ENCODE data around the gene POM121L12. TPM values are rescaled to one million over a fixed set of nuclear protein-coding genes. Genes with fewer than 3 reads are reported as not detected.

Gene POM121L12
- under 1 TPM in 1 of 8 experiments, not detected in 7; 0.52 TPM for total RNA-seq

- no peak for ATAC-seq (replicated peaks in 6 of 8)
- in situ Hi-C loops (cut with MboI; ENCODE audit: low pct_unique_long_range_greater_than_20kb in 2 of 9, low sequenced_read_pairs in 9 of 9, unreplicated experiment in 9 of 9), result no loop called here
- WGBS, 10 experiments, result 95 to 96% methylated on average over 4 to 8 of the region's 59 CpGs; no CpG with 5 or more reads in 8 of the 10 experiments
Observed at GRCh38 chr7:53035499-53036412, at the start of gene POM121L12. TSS of gene POM121L12 (plus strand) at chr7:53035633. CDS start at chr7:53035672, 39 bp downstream.

GRCh38 chr7:52992001-52992400, 43.4 kb upstream of the POM121L12 start:
- H3K27ac ChIP-seq, result no peak overlapping the region
- no peaks in the 10 kb centered on the region for H3K4me1 ChIP-seq (replicated peaks in 1 of 2)
- ATAC-seq (replicated peaks in 6 of 8), result no peak
- in situ Hi-C loops (cut with MboI; ENCODE audit: low pct_unique_long_range_greater_than_20kb in 2 of 9, low sequenced_read_pairs in 9 of 9, unreplicated experiment in 9 of 9), result no loop called here
- no peak overlapping the region for H3K4me3 ChIP-seq

More at GRCh38 chr7:53035499-53036412, at the start of gene POM121L12:
- Histone ChIP-seq H3K4me1 (replicated peaks in 1 of 2) (peaks cover 0 to 3% of the 10 kb centered on the region in 2 donors), H3K27ac (no peak within 1 kb of the TSS), H3K4me3 (no peak within 1 kb of the TSS)

- in situ Hi-C loops (cut with MboI; ENCODE audit: low pct_unique_long_range_greater_than_20kb in 2 of 9, low sequenced_read_pairs in 9 of 9, unreplicated experiment in 9 of 9), result no loop called here
Observed at GRCh38 chr7:52992479-52993162, 42.8 kb upstream of the POM121L12 start.

GRCh38 chr7:52995676-52996075, 39.8 kb upstream of the POM121L12 start:
- in situ Hi-C loops (cut with MboI; ENCODE audit: low pct_unique_long_range_greater_than_20kb in 2 of 9, low sequenced_read_pairs in 9 of 9, unreplicated experiment in 9 of 9), result no loop called here
- Histone ChIP-seq H3K4me1 (replicated peaks in 1 of 2) (no peaks in the 10 kb centered on the region), H3K27ac (no peak overlapping the region), H3K4me3 (no peak overlapping the region)
- WGBS, 10 experiments, result 0 to 82% (median 39%) methylated on average over 1 of the region's 1 CpG; no CpG with 5 or more reads in 2 of the 10 experiments
- no peak for ATAC-seq (replicated peaks in 6 of 8)

More at GRCh38 chr7:52992479-52993162, 42.8 kb upstream of the POM121L12 start:
- Histone ChIP-seq H3K27ac (no peak overlapping the region), H3K4me3 (no peak overlapping the region), H3K4me1 (replicated peaks in 1 of 2) (no peaks in the 10 kb centered on the region)
- no peak for ATAC-seq (replicated peaks in 6 of 8)
- WGBS, 10 experiments, result 3 to 100% (median 72%) methylated on average over 1 to 4 of the region's 4 CpGs; no CpG with 5 or more reads in 2 of the 10 experiments

- ATAC-seq (replicated peaks in 6 of 8), result peak in 1 of 8 experiments; percentile 32
- H3K4me1 ChIP-seq (replicated peaks in 1 of 2), result no peaks in the 10 kb centered on the region
- 0 to 70% (median 10%) methylated on average over 1 to 3 of the region's 3 CpGs; no CpG with 5 or more reads in 3 of the 10 experiments for WGBS, 10 experiments
- in situ Hi-C loops (cut with MboI; ENCODE audit: low pct_unique_long_range_greater_than_20kb in 2 of 9, low sequenced_read_pairs in 9 of 9, unreplicated experiment in 9 of 9), result no loop called here
- no peak overlapping the region for H3K27ac ChIP-seq
- H3K4me3 ChIP-seq, result no peak overlapping the region
Observed at GRCh38 chr7:53001221-53001620, 34.2 kb upstream of the POM121L12 start.

- WGBS, 10 experiments, result 0 to 100% (median 70%) methylated on average over 1 to 6 of the region's 7 CpGs
Observed at GRCh38 chr7:53002389-53002788, 33.0 kb upstream of the POM121L12 start.

GRCh38 chr7:53003653-53004445, 31.6 kb upstream of the POM121L12 start:
- ATAC-seq (replicated peaks in 6 of 8), result no peak
- no peaks in the 10 kb centered on the region for H3K4me1 ChIP-seq (replicated peaks in 1 of 2)
- 30 to 96% (median 55%) methylated on average over 1 to 10 of the region's 29 CpGs; no CpG with 5 or more reads in 6 of the 10 experiments for WGBS, 10 experiments
- no peak overlapping the region for H3K4me3 ChIP-seq
- in situ Hi-C loops (cut with MboI; ENCODE audit: low pct_unique_long_range_greater_than_20kb in 2 of 9, low sequenced_read_pairs in 9 of 9, unreplicated experiment in 9 of 9), result no loop called here
- H3K27ac ChIP-seq, result no peak overlapping the region

More at GRCh38 chr7:53002389-53002788, 33.0 kb upstream of the POM121L12 start:
- in situ Hi-C loops (cut with MboI; ENCODE audit: low pct_unique_long_range_greater_than_20kb in 2 of 9, low sequenced_read_pairs in 9 of 9, unreplicated experiment in 9 of 9), result no loop called here
- H3K27ac ChIP-seq, result no peak overlapping the region
- H3K4me3 ChIP-seq, result no peak overlapping the region
- ATAC-seq (replicated peaks in 6 of 8), result no peak
- H3K4me1 ChIP-seq (replicated peaks in 1 of 2), result no peaks in the 10 kb centered on the region

GRCh38 chr7:53013925-53014324, 21.5 kb upstream of the POM121L12 start:
- in situ Hi-C loops (cut with MboI; ENCODE audit: low pct_unique_long_range_greater_than_20kb in 2 of 9, low sequenced_read_pairs in 9 of 9, unreplicated experiment in 9 of 9), result no loop called here
- WGBS, 10 experiments, result 33 to 92% (median 60%) methylated on average over 1 to 2 of the region's 2 CpGs; no CpG with 5 or more reads in 1 of the 10 experiments
- H3K27ac ChIP-seq, result no peak overlapping the region
- H3K4me1 ChIP-seq (replicated peaks in 1 of 2), result no peaks in the 10 kb centered on the region
- peak in 1 of 8 experiments; percentile 66 for ATAC-seq (replicated peaks in 6 of 8)
- H3K4me3 ChIP-seq, result no peak overlapping the region

DNA sequence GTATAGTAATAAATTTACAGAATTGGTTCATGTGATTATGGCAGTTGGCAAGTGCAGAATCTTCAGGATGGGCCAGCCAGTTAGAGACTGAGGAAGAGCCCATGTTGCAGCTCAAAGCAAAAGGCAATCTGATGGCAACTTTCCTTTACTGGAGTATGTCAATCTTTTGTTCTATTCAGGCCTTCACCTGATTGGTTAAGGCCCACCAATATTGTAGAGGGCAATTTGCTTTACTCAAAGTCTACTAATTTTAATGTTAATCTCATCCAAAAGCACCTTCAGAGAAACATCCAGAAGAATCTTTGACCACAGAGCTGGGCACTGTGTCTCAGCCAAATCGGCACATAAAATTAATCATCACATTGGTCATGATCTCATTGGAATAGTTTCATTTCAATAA, 20.0 kb upstream of the POM121L12 start:
- WGBS, 10 experiments, result 0 to 100% (median 86%) methylated on average over 1 of the region's 1 CpG; no CpG with 5 or more reads in 4 of the 10 experiments
- Histone ChIP-seq H3K4me1 (replicated peaks in 1 of 2) (no peaks in the 10 kb centered on the region), H3K27ac (no peak overlapping the region), H3K4me3 (no peak overlapping the region)
- no peak for ATAC-seq (replicated peaks in 6 of 8)
- in situ Hi-C loops (cut with MboI; ENCODE audit: low pct_unique_long_range_greater_than_20kb in 2 of 9, low sequenced_read_pairs in 9 of 9, unreplicated experiment in 9 of 9), result no loop called here

DNA sequence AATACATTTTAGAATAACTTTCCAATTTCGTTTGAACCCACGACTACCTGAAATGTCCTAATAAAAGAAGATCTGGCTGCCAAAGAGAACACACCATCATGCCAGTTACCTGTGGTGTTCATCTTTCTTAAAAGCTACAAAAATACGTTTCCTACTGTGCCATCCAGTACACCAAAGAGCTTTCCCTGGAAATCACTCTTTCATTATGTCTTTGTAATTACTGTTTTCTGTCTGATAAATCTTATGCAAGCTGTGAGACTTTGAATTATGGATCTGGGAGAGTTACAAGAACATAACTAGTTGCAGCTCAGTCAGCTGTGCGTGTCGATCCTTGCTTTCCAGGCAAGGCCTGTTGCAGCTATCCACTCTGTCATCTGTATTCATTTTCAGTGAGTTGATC, 12.5 kb upstream of the POM121L12 start:
- H3K4me1 ChIP-seq (replicated peaks in 1 of 2), result peaks cover 0 to 6% of the 10 kb centered on the region in 2 donors
- no peak overlapping the region for H3K27ac ChIP-seq
- peak in 2 of 8 experiments; percentile 15 to 30 for ATAC-seq (replicated peaks in 6 of 8)
- in situ Hi-C loops (cut with MboI; ENCODE audit: low pct_unique_long_range_greater_than_20kb in 2 of 9, low sequenced_read_pairs in 9 of 9, unreplicated experiment in 9 of 9), result no loop called here
- WGBS, 10 experiments, result 0 to 100% (median 57%) methylated on average over 1 to 5 of the region's 5 CpGs
- H3K4me3 ChIP-seq, result no peak overlapping the region

- in situ Hi-C loops (cut with MboI; ENCODE audit: low pct_unique_long_range_greater_than_20kb in 2 of 9, low sequenced_read_pairs in 9 of 9, unreplicated experiment in 9 of 9), result no loop called here
- ATAC-seq (replicated peaks in 6 of 8), result peak in 3 of 8 experiments; percentile 30 to 55 (median 48)
- Histone ChIP-seq H3K4me1 (replicated peaks in 1 of 2) (no peaks in the 10 kb centered on the region), H3K4me3 (no peak overlapping the region), H3K27ac (no peak overlapping the region)
- 0 to 38% (median 16%) methylated on average over 1 to 2 of the region's 2 CpGs; no CpG with 5 or more reads in 2 of the 10 experiments for WGBS, 10 experiments
Observed at GRCh38 chr7:53048638-53049037, 13.2 kb downstream of the POM121L12 start.

- Histone ChIP-seq H3K27ac (no peak overlapping the region), H3K4me3 (no peak overlapping the region), H3K4me1 (replicated peaks in 1 of 2) (no peaks in the 10 kb centered on the region)
- 0 to 100% (median 47%) methylated on average over 1 to 2 of the region's 2 CpGs; no CpG with 5 or more reads in 2 of the 10 experiments for whole genome bisulfite sequencing, 10 experiments
- in situ Hi-C loops (cut with MboI; ENCODE audit: low pct_unique_long_range_greater_than_20kb in 2 of 9, low sequenced_read_pairs in 9 of 9, unreplicated experiment in 9 of 9), result no loop called here
- no peak for ATAC-seq (replicated peaks in 6 of 8)
Observed at GRCh38 chr7:53050433-53050832, 15.0 kb downstream of the POM121L12 start.
